GM21423 (cell line): ENCODE data around the gene CYS1.
A peak's percentile ranks its signal among the peaks of the same experiment; 100 is the strongest.

ENCODE experiments used
- ATAC-seq: cut with Tn5 transposase; IDR thresholded peaks from one replicate; pipeline ENCODE4 v1.9.1; 2021; ENCODE audit warnings: mild to moderate bottlenecking, moderate library complexity; ENCODE audit not compliant: unreplicated experiment

The CYS1 gene

DNA sequence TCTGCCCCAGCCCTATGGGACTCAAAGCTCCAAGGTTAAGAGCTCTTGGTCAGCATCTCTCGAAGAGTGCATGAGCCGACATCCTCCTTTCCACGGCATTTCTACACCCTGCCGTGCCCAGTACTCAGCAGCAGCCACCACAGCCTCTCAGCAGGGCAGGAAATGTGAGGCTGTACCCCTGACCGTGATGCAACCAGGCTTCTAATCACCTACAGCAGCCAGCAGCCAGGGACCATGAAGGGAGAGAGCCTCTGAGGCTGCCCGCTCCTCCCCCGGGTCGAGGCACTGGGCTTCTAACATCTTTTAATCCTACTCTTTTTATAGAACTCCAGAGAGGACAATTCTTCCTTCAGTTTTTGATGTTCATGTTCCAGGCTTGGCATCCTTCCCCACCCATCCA is 6.5 kb downstream of the CYS1 start:
- no peak for ATAC-seq

DNA sequence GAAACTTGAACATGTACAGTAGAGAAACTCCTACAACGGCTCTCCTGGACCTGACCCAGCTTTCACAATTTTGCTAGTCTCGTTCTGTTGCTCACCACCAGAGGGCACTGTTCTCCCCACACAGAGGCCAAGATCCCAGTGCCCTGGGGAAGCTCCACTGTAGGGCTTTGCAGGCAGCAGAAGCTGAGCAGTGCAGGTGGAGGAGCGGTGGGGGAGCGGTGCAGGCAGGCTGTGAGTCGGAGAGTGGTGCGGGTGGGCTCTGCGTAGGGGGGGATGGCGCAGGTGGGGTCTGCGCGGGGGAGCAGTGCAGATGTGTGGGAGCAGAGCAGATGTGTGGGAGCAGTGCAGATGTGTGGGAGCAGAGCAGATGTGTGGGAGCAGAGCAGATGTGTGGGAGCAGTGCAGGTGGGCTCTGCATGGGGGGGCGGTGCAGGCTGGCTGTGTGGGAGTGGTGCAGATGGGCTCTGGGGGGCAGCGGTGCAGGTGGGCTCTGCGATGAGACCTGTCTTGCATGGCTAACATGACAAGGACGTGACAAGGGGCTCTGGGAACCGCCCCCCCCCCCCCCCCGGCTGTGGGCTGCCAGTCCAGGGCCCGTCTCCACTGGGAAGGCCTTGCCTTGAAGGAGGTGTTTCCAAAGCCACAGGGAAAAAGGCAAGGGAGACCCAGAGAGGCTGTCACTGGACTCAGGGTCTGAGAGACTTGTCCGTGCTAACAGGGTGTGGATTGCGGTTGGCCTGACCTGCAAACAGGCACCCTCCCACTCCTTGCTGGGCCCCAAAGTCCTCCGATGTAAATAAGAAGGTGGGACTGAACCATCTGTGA is 7.3 kb downstream of the CYS1 start:
- peak; percentile 82 for ATAC-seq

DNA sequence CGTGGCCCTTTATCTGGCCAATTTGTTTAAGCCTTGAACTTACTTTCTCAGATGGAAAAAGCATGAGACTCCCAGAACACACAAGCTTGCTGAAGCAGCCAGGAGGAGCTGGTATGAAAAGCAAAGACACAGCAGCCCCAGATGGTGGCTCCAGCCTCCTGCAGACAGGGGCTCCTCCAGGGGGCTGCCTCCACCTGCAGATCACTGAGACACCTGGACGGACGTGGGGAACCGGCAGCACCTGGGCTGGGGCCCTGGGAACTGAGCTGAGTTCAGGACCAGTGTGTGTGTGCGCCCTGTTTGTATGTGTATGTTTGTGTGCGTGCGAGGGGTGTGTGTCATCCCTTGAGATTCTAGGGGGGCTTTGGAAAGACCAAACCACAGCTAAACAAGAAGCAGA is 8.6 kb downstream of the CYS1 start:
- no peak for ATAC-seq

DNA sequence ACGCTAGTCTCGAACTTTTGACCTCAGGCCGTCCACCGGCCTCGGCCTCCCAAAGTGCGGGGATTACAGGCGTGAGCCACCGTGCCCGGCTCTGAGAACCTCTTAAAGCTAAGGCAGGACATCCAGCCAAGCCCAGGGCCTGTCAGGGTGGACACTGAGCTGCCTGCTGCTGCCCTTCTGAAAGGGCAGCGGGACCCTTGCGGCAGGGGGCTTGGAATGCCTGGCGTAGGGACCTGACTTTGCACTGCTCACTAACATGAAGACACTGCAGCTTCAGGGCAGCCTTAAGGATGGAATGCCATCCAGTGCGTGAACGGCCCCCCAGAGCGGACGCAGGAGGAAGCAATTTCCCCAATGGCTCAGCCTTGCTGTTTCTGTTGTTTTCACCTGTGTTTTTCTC is 9.0 kb downstream of the CYS1 start:
- no peak for ATAC-seq

DNA sequence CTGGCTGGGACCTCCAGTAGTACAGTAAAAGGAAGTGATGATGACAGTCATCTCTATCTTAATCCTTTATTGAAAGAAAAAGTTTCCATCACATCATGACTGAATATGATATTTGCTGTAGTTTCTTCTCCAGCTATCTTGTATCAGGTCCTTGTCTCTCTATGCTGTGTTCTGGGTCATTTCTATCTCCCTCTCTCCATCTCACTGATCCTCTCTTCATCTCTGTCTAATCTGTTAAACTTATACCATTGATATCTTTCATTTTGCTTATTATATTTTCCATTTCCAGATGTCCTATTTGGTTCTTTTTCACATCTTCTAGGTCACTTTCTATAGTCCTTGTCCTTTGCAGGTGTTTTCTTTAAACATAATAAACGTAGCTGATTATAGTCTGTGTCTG is 12.3 kb downstream of the CYS1 start:
- no peak for ATAC-seq

DNA sequence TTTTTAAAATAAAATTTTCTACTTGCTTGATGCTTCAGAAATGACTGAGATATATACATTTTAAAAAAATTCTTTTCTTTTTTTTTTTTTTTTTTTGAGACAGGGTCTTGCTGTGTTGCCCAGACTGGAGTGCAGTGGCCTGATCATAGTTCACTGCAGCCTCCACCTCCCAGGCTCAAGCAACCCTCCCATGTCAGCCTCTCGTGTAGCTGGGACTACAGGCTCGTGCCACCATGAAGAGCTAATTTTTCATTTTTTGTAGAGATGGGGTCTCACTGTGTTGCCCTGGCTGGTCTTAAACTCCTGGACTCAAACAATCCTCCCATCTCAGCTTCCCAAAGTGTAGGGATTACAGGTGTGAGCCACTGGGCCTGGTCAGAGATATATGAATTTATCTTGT is 12.9 kb downstream of the CYS1 start:
- ATAC-seq = no peak

DNA sequence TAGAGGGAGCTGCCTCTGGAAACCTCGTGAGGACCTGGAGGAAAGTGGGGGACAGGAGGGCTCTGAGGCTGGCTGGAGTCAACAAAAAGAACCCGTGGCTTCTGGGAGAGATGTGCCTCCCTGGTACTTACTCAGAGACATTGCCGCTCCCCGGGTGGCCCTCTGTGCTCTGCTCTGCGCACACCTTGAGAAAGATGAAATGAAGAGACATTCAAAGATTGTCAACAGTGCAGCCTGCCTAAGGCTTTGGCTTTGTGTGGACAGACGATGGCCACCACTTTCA is 14.5 kb downstream of the CYS1 start:
- ATAC-seq = no peak

DNA sequence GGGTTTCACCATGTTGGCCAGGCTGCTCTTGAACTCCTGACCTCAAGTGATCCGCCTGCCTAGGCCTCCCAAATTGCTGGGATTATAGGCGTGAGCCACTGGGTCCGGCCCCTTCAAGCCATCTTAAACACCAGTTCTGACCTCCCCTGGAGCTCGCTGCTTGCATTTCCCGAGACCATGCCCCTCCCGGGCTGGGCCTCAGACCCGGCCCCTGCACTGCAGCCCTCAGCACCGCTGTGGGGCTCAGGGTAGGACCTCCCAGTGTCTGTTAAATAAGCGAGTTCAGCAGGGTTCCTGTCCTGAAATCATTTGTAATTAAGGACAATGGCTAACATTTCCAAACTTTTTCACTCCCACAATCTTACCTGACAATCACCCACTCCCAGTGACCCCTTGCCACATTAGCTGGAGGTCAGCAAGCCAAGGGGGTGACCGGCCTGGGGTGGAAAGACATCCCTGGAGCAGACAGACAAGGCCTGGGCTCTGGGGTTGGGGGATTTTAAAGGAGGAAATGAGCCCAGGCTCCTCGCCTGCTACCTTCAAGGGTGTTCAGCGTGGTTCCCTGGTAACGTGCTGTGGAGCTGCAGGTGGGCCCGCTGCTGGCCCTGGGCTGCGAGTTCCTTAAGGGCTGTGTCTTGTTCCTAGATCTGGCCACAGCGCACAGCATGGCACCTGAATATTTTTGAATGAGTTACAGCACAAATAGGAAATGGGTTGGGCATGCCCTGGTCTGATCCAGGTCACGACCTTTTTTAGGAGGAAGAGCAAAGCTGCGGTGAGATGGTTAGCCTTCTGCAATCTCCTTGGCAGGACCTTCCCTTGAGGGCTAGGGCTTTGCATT is 15.1 kb downstream of the CYS1 start:
- no peak for ATAC-seq

DNA sequence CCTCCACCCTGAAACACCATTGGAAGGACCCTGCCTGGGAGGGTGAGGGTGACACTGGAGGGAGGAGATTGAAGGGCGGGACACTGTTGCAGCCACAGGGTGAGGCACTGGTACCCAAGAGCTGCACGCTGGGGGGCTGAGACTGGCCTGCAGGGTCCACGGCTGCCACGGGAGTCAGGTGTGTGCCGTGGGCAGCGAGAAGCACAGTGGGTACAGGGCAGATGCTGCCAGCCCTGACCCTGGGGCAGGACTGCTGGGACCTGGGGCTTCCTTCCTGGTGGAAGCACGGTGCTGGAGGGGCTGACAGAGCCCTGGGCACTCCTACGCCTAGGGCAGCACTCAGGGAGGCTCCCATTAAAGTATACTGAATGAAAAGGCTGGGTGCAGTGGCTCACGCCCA is 16.6 kb downstream of the CYS1 start:
- ATAC-seq = no peak

DNA sequence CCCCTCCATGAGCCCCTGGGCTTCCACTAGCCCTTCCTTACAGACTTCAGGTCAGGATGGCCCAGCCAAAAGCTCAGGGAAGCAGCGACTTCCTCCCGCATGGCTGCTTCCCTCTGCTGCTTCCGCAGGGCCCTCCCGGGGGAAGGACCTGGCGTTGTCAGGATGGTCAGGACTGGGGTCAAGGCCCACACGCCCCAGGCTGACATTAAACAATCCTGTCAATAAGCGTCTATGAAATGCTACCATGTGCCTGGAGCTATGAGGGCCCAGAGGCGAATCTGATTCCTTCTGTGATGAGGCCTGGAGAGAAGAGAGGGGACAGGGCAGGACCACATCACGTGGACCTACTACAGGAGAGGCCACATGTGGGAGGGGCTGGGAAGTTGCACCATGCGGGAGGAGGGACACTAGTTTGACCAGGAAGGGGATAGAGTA is 17.3 kb downstream of the CYS1 start:
- ATAC-seq = no peak

DNA sequence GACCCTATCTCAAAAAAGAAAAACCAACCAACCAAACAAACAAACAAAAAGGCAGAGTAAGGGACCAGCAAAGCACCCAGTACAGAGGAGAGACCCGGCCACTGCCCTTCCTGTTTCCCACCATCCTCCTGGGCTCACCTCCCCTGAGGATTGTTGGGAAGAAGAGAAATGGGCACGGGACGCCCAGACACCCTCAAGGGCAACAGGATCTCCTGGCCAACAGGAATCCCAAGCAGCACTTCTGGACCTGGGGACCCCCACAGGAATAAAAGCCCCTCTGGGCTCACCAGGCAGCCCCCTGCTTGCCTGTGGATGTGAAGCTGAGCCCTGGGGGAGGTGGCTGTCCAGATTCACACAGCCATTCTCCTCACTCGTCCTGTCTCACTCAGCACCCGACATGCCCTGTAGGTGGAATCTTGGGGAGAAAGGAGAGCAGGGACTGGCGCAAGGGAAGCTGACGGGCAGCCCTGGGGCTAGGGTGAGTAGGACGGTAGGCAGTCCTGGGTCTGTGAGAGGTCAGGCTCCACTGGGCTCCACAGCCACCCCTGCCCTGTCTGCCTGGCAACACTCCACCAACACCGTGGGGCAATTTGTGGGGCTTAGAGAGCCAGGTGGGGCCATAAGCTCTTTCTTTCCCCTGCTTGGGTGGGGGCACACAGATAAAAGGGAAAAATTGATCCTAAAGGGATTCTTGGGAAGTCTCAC is 18.8 kb downstream of the CYS1 start:
- ATAC-seq = no peak

DNA sequence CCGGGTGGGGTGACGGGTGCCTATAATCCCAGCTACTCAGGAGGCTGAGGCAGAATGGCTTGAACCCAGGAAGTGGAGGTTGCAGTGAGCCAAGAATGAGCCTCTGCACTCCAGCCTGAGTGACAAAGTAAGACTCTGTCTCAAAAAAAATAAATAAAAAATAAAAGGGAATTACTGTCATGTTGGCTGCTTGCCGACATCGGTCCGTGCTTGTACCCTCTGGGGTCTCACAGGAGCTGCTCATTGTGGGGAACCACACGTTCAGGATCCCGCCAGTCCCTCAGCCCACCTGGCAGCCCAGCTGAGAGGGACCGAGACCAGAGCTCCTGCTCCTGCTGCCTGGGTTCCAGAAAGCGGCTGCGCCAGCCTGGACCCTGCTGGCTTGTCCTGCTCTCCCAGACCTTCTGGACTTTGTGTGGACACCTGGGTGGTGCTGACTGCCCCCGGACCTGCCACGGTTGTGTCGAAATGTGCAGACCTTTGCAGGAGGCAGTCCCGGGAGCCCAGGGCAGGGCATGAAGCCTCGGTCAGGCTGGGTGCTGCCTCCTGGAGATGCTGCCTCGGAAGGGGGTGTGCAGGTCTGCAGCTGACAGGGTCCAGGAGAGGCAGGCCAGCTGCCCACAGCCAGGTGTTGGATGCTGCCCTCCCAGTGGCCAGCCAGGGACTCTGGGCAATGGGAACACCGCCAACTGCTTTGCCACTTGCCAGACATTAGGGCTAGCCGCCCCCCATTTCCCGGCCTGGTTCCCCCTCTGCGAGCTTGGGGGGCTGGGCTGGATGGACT is 20.5 kb downstream of the CYS1 start:
- ATAC-seq = no peak

DNA sequence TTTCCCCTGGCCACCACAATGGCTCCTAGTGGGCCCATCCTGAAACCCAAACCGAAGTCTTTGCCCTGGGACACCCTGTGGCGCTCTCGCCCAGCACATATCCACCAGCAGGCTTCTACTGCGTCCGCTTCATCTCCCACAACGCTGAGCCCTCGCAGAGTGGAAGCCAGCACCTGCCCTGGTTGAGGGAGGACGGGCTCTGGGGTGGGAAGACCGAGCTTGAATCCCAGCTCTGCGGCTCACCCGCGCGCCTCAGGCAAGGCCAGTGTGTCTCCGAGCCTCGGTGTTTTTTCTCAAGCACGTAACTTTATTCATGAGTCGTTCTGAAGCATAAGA is 21.2 kb downstream of the CYS1 start:
- ATAC-seq = no peak

DNA sequence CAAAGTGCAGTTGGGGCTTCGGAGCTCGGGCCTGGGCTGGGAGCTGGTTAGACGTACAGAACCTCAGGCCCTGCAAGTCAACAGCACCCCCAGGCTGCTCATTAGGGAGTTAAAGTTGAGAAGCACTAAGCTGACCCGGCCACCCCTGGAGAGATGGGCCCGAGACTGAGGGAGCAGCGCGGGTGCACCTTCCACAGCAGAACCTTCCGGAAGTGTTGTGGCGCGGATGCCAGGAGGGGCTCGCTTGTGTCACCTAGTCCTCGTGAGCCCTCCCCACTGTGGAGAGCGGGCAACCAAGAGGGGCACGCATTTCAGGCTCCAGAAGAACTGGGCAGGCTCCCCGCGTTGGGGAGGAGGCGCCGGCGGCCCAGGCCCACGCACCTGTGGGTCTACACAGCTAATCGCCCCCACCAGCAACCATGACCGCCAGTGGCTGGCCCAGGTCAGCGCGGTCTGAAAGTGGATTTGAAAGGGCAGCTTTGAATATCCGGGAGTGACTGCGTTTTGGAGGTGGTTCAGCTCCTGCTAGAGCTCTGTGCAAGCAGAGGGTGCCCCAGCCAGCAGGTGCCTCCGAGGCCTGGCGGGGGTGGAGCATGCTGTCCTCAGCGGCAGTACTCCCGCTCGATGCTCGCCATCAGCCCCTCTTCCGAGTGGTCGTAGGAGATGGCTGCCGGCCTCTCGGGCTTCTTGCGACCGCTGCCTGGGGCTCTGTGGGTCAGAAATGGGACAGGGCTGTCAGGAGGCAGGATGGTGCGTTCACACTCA is 21.8 kb downstream of the CYS1 start:
- no peak for ATAC-seq

DNA sequence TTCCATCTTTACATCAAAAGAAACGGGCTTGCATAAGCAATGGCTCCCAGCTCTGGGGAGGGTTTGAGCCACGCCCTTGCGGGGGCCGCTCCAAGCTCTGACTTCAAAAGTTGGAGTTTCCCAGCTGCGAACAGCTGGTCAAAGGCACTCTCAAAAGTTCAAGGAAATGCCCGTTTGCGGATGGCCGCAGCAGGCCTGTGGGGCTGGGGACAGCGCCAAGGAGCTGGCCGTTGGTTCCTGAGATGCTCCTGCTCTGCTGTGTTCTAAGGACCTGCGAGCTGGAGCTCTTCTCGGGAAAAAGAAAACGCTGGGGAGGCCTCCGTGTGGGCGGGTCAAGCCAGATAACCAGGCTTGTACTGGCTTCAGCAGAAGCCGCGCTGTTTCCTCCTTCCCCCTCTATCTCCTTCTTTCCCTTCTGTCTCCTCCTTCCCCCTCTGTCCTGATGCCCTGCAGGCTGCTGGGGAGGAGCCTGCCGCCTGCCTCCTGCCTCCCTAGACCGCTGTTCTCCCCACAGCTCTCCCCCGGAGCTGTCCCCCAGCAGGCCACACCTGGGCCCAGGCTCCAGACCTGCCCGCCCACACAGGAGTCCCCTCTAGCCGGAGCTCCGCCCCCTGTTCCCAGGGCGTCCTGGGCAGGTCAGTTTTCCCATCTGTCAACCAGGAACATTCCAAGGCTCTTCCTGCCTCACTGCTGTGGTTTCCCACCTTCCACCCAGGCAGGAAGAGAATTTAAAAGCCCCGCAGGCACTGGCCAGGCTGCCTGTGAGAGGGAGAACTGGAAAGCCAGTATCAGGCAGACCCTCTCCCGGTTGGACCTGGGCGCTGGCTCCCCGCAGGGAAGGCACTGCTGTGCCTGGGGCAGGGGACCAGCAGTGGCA is 22.7 kb downstream of the CYS1 start:
- no peak for ATAC-seq

DNA sequence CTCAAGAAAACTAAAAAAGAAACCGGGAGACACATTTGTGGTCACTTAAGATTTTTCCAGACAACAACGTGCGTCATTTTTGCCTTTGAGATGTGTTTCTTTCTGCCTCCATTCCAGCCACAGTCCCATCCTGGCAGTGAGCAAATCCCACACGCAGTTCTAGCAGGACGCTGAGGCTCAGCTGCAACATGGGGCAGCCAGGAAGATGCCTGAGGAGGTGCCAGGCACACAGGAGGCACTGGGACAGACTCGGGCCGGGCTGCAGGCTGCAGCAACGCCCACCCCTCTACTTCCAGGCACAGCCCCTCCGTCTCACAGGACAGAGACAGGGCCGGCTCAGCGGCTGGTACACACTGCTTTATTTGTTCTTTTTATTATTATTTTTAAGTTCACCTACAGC is 23.8 kb downstream of the CYS1 start:
- no peak for ATAC-seq

DNA sequence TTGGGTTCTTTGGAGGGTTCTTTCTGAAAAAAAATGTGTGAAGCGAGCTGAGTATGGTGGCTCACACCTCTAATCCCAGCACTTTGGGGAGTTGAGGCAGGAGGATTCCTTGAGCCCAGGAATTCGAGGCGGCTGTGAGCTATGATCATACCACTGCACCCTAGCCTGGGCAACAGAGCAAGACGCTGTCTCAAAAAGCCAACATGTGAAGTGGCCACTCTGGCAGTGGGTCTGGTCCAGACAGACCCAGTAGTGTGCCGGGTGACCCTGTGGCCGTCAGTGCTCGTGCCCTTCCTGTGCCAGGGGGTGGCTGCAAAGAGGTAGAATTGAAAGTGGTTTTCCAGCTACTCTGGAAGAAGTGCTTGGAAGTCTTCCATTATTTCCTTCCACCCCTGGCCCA is 25.2 kb downstream of the CYS1 start:
- ATAC-seq = no peak

DNA sequence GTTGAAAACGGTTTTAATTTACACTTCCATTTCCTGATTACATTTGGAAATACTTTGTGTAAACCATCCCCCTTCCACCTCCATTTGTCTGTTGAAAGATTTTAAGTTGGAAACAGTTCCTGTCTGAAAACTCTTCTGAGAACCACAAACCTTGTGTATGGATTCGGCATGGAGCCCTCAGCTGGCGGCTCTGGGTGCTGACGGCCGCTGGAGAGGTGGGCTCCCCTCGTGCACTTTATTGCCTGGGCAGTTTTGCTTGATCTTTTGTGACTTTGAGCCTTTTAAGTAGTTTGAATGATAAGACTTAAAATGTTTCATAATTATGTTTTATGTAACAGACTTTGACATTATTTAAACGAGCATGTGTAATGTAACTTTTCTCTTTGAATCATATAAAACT is 25.8 kb downstream of the CYS1 start:
- ATAC-seq = no peak

DNA sequence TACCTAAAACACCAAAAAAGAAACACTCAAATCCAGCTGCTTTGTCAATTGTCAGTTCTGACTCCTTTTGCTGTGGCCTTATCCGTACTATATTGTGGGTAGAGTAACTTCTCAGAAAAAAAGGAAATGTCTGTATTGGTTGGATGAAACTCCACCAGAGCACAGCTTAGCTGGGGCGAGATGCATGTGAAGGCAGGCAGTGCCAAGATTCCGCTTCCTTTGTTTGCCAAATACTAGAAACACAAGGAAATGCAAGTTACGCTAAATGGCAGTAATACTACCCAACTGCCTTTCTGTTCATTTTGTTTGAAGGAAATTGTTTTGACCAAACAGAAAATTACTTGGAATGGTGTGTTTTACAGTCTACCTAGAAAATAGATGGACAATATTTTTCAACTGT is 26.9 kb downstream of the CYS1 start:
- no peak for ATAC-seq

DNA sequence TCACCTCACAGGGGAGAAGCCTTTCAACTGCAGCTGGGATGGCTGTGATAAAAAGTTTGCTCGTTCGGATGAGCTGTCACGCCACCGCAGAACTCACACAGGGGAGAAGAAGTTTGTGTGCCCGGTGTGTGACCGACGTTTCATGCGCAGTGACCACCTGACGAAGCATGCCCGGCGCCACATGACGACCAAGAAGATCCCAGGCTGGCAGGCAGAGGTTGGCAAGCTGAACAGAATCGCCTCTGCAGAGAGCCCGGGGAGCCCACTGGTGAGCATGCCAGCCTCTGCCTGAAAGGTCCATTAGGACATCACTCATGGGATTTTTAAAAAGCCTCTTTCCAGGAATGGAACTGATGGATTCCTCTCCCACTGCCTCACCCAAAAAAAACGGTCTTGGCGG is 28.0 kb downstream of the CYS1 start:
- ATAC-seq = no peak
